ENCODE results near the gene ALS2CL. TPM values are rescaled to one million over a fixed set of nuclear protein-coding genes. Genes with fewer than 3 reads are reported as not detected.

The ALS2CL gene
- total and polyA plus RNA-seq, 10 of the 15 experiments (the other 5 are each of a cell fraction or from before 2014, with no cell fraction given) = 0.01 to 0.05 TPM; not detected in 8

DNA sequence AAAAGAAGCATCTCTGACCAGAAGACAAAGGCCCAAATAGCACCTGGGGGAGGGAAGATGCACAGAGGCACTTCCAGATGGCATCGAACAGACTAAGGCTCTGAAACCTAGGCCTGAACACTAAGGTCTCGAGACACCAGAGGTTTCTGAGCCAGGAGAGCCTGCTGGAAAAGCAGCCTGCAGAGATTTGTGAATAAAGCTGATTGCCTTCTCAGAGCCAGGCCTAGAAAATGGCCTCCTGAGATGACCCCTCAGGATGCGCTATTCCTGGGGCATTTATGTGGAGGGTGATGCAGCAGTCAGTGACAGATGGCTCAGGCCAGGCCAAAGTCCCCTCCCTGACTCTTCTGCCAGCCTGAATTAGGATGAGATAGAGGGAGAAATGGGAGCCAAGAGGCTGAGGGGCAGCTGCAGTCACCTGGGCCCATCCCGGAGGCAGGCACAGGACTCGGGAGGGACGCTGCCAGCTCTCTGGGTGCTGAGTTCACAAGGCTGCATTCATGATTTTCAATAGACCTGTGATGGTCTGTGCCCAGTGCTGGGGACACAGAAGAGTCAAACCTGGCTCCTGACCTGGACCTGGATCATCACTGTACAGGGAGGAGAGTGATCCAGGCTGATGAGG lies 17.3 kb upstream of the ALS2CL start (continued):
- TF ChIP-seq ZSCAN29 (IDR thresholded peaks at IDR 0.05) (no peak), TARDBP (IDR thresholded peaks at IDR 0.05; ENCODE audit: borderline replicate concordance) (no peak), RFX5 (IDR thresholded peaks at IDR 0.05; ENCODE audit: low read depth, low read length) (no peak), ZNF687 (IDR thresholded peaks at IDR 0.05) (no peak), ZNF274 (IDR thresholded peaks at IDR 0.05; ENCODE audit: insufficient read depth, insufficient read length) (no peak), E4F1 (IDR thresholded peaks at IDR 0.05; ENCODE audit: borderline replicate concordance, partially characterized antibody) (no peak), GATAD2B (conservative IDR thresholded peaks at IDR 0.05; ENCODE audit: low read depth) (no peak), BCL11A (IDR thresholded peaks at IDR 0.05; ENCODE audit: low read depth, low read length) (no peak)
- TF ChIP-seq, protein P1, sequence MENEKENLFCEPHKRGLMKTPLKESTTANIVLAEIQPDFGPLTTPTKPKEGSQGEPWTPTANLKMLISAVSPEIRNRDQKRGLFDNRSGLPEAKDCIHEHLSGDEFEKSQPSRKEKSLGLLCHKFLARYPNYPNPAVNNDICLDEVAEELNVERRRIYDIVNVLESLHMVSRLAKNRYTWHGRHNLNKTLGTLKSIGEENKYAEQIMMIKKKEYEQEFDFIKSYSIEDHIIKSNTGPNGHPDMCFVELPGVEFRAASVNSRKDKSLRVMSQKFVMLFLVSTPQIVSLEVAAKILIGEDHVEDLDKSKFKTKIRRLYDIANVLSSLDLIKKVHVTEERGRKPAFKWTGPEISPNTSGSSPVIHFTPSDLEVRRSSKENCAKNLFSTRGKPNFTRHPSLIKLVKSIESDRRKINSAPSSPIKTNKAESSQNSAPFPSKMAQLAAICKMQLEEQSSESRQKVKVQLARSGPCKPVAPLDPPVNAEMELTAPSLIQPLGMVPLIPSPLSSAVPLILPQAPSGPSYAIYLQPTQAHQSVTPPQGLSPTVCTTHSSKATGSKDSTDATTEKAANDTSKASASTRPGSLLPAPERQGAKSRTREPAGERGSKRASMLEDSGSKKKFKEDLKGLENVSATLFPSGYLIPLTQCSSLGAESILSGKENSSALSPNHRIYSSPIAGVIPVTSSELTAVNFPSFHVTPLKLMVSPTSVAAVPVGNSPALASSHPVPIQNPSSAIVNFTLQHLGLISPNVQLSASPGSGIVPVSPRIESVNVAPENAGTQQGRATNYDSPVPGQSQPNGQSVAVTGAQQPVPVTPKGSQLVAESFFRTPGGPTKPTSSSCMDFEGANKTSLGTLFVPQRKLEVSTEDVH (IDR thresholded peaks at IDR 0.05; ENCODE audit: low read depth, partially characterized antibody) = no peak
